Loucy (cell line): ENCODE data around the gene LHFPL2.

Experiments
- H2AFZ ChIP-seq: fragments of 200-600 bp; sonication (generic); 2 replicates; pipeline ENCODE4 v1.6.0; 2016; ENCODE audit warnings: antibody characterized with exemption, mild to moderate bottlenecking, low read length, moderate library complexity
- H3F3A ChIP-seq: fragments of 200-600 bp; 2 replicates; pipeline ENCODE4 v1.6.0; 2016; ENCODE audit warnings: antibody characterized with exemption, low read depth, mild to moderate bottlenecking
- H3K27me3 ChIP-seq: fragments of 200-600 bp; sonication (generic); 2 replicates; pipeline ENCODE4 v1.6.1; 2014; ENCODE audit warnings: low read length, mild to moderate bottlenecking; ENCODE audit not compliant: insufficient read depth, poor library complexity, severe bottlenecking
- H3K36me3 ChIP-seq: fragments of 200-600 bp; sonication (generic); 2 replicates; pipeline ENCODE4 v1.6.1; 2016; ENCODE audit warnings: low read length; ENCODE audit not compliant: insufficient read depth
- H3K4me1 ChIP-seq: fragments of 200-600 bp; sonication (generic); 2 replicates; pipeline ENCODE4 v1.5.1; 2014; ENCODE audit warnings: low read length, mild to moderate bottlenecking; ENCODE audit not compliant: insufficient read depth, poor library complexity, severe bottlenecking
- H3K4me2 ChIP-seq: fragments of 200-600 bp; sonication (generic); 2 replicates; pipeline ENCODE4 v1.6.0; 2014; ENCODE audit warnings: antibody characterized with exemption, low read length, low read depth, mild to moderate bottlenecking; ENCODE audit not compliant: poor library complexity, severe bottlenecking
- H3K4me3 ChIP-seq: fragments of 200-600 bp; sonication (generic); 2 replicates; pipeline ENCODE4 v1.5.1; 2014; ENCODE audit warnings: low read length, mild to moderate bottlenecking, mixed read lengths; ENCODE audit not compliant: poor library complexity, severe bottlenecking
- H3K79me2 ChIP-seq: fragments of 200-600 bp; sonication (generic); 2 replicates; pipeline ENCODE4 v1.6.1; 2014; ENCODE audit warnings: low read length; ENCODE audit not compliant: insufficient read depth
- H3K9ac ChIP-seq: fragments of 200-600 bp; sonication (generic); 2 replicates; pipeline ENCODE4 v1.6.0; 2014; ENCODE audit warnings: mild to moderate bottlenecking, low read depth, low read length, moderate library complexity; ENCODE audit not compliant: poor library complexity, severe bottlenecking
- H3K9me2 ChIP-seq: fragments of 200-600 bp; sonication (generic); replicated peaks from 2 replicates; pipeline ENCODE4 v1.6.1; 2016; ENCODE audit warnings: low read depth, low read length, mixed read lengths
- H3K9me3 ChIP-seq: fragments of 200-600 bp; sonication (generic); 2 replicates; pipeline ENCODE4 v1.6.1; 2014; ENCODE audit warnings: mild to moderate bottlenecking, antibody characterized with exemption, low read length, low read depth; ENCODE audit not compliant: insufficient read depth
- H4K20me1 ChIP-seq: fragments of 200-600 bp; sonication (generic); 2 replicates; pipeline ENCODE4 v1.6.0; 2014; ENCODE audit warnings: antibody characterized with exemption, low read length, mild to moderate bottlenecking; ENCODE audit not compliant: insufficient read depth, poor library complexity, severe bottlenecking
- EZH2phosphoT487 ChIP-seq: fragments of 200-600 bp; IDR thresholded peaks from 2 replicates; pipeline ENCODE4 v1.6.1; 2018; ENCODE audit warnings: antibody characterized with exemption, mild to moderate bottlenecking, moderate library complexity, borderline replicate concordance
- TF ChIP-seq, protein P1 (sequence below): fragments of 200-600 bp; sonication (generic); conservative IDR thresholded peaks from 2 replicates; pipeline ENCODE4 v1.5.1; 2014; ENCODE audit warnings: mild to moderate bottlenecking, antibody characterized with exemption, low read length

The LHFPL2 gene

DNA sequence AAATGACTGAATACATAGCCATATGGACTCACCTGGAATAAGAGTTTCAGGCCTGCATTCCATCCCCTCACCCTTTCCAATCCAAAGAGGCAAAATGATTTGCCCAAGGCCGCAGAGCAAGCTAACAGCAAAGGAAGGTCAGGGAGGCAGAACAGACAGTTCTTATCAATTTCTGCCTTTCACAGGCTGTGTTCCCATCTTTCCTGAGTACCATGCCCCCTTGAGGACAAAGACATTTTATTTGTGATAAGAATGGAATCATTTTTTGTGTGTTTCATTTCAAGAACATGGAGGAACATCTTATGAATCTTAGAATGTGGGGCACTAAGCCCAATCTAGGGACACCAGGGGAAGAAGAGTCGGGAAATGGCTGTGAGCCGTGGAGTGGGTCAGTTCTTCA is 13.9 kb downstream of the LHFPL2 start:
- H2AFZ ChIP-seq = 0 out of 2 replicates have a peak overlapping the region, but pooled peaks have one; percentile 11
- H3K9me3 ChIP-seq = no peaks in the 10 kb centered on the region
- H3F3A ChIP-seq = no peaks in the 10 kb centered on the region
- H3K27me3 ChIP-seq = no peaks in the 10 kb centered on the region
- H3K4me2 ChIP-seq = peak overlapping the region; percentile 43
- no peaks in the 10 kb centered on the region for H3K36me3 ChIP-seq
- TF ChIP-seq, protein P1, sequence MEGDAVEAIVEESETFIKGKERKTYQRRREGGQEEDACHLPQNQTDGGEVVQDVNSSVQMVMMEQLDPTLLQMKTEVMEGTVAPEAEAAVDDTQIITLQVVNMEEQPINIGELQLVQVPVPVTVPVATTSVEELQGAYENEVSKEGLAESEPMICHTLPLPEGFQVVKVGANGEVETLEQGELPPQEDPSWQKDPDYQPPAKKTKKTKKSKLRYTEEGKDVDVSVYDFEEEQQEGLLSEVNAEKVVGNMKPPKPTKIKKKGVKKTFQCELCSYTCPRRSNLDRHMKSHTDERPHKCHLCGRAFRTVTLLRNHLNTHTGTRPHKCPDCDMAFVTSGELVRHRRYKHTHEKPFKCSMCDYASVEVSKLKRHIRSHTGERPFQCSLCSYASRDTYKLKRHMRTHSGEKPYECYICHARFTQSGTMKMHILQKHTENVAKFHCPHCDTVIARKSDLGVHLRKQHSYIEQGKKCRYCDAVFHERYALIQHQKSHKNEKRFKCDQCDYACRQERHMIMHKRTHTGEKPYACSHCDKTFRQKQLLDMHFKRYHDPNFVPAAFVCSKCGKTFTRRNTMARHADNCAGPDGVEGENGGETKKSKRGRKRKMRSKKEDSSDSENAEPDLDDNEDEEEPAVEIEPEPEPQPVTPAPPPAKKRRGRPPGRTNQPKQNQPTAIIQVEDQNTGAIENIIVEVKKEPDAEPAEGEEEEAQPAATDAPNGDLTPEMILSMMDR = peak; percentile 33; the same call in 1 of the 2 replicates
- TF ChIP-seq EZH2phosphoT487 = no peak
- no peaks in the 10 kb centered on the region for H3K9me2 ChIP-seq
- H3K79me2 ChIP-seq = no peaks in the 10 kb centered on the region
- no peaks in the 10 kb centered on the region for H4K20me1 ChIP-seq
- no peak overlapping the region for H3K4me3 ChIP-seq
- peaks cover 21% of the 10 kb centered on the region for H3K4me1 ChIP-seq
- H3K9ac ChIP-seq = peak overlapping the region; percentile 6

- peak overlapping the region; percentile 43 for H3K4me2 ChIP-seq
- TF ChIP-seq EZH2phosphoT487 = no peak
- TF ChIP-seq, protein P1 = no peak
- H4K20me1 ChIP-seq = no peaks in the 10 kb centered on the region
- no peak overlapping the region for H3K4me3 ChIP-seq
- no peaks in the 10 kb centered on the region for H3K79me2 ChIP-seq
- H3K9ac ChIP-seq = peak overlapping the region; percentile 6
- H3F3A ChIP-seq = no peaks in the 10 kb centered on the region
- 0 out of 2 replicates have a peak overlapping the region, but pooled peaks have one; percentile 11 for H2AFZ ChIP-seq
- H3K9me3 ChIP-seq = no peaks in the 10 kb centered on the region
- no peaks in the 10 kb centered on the region for H3K36me3 ChIP-seq
- peaks cover 21% of the 10 kb centered on the region for H3K4me1 ChIP-seq
- H3K9me2 ChIP-seq = no peaks in the 10 kb centered on the region
- H3K27me3 ChIP-seq = no peaks in the 10 kb centered on the region
Measured at GRCh38 chr5:78634229-78634628, 14.3 kb downstream of the LHFPL2 start.

DNA sequence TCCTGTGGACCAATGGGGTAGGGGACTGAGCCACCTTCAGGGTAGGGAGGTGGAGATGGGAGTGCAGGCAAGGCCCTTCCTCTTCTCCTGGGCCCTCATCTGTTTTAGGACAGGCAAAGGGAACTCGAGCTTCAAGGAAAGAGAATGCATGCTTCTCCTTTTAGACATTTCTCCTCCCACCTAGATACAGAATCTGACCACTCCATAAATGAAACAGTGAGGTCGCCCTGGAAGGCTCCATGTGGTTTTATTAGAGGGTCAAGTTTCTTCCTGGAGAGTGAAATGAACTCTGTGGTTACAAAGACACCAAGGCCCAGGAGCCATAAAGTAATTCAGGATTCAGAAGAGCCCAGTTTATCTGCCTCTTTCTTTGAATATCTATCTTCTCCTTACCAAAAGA is 14.9 kb downstream of the LHFPL2 start:
- no peaks in the 10 kb centered on the region for H3K79me2 ChIP-seq
- no peaks in the 10 kb centered on the region for H3K27me3 ChIP-seq
- H3K9me2 ChIP-seq = no peaks in the 10 kb centered on the region
- H3K9me3 ChIP-seq = no peaks in the 10 kb centered on the region
- peaks cover 21% of the 10 kb centered on the region for H3K4me1 ChIP-seq
- TF ChIP-seq, protein P1 = no peak
- TF ChIP-seq EZH2phosphoT487 = no peak
- no peaks in the 10 kb centered on the region for H4K20me1 ChIP-seq
- 0 out of 2 replicates have a peak overlapping the region, but pooled peaks have one; percentile 11 for H2AFZ ChIP-seq
- peak overlapping the region; percentile 8 for H3K9ac ChIP-seq
- H3K4me2 ChIP-seq = peak overlapping the region; percentile 43
- no peaks in the 10 kb centered on the region for H3K36me3 ChIP-seq
- no peaks in the 10 kb centered on the region for H3F3A ChIP-seq
- H3K4me3 ChIP-seq = no peak overlapping the region
